ENCODE data around the gene PCBD1.

DNA sequence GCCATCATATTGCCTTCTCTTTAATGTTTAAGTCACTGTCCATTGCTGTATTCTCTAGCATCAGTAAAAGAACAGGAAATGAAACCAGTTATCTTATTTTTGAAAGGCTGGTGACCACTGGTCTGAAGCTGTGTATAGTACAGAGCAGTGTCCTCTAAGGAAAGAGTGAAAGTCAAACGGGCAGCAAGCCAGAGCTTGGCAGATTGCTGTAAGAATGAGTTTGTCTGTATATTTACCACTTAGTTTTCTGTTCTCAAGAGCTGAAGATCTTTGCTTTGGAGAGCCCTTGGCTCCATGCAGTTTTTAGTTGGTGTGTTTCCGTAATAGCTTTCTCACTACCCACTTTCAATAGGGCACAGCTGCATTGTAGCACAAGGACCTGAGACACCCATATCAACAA, 31.9 kb downstream of the PCBD1 start:
- TF ChIP-seq HOXA7 (CRISPR knock-in tag; IDR thresholded peaks at IDR 0.05) (no peak), POLR2A (IDR thresholded peaks at IDR 0.05; ENCODE audit: low read length) (no peak), KDM5A (IDR thresholded peaks at IDR 0.05) (no peak), MAZ (IDR thresholded peaks at IDR 0.05; ENCODE audit: borderline replicate concordance, low read depth, low read length) (no peak), CHD2 (IDR thresholded peaks at IDR 0.05; ENCODE audit: low read length, partially characterized antibody) (no peak), EP300 (IDR thresholded peaks at IDR 0.05) (no peak), JUNB (IDR thresholded peaks at IDR 0.05) (no peak)
- TF ChIP-seq, protein P1, sequence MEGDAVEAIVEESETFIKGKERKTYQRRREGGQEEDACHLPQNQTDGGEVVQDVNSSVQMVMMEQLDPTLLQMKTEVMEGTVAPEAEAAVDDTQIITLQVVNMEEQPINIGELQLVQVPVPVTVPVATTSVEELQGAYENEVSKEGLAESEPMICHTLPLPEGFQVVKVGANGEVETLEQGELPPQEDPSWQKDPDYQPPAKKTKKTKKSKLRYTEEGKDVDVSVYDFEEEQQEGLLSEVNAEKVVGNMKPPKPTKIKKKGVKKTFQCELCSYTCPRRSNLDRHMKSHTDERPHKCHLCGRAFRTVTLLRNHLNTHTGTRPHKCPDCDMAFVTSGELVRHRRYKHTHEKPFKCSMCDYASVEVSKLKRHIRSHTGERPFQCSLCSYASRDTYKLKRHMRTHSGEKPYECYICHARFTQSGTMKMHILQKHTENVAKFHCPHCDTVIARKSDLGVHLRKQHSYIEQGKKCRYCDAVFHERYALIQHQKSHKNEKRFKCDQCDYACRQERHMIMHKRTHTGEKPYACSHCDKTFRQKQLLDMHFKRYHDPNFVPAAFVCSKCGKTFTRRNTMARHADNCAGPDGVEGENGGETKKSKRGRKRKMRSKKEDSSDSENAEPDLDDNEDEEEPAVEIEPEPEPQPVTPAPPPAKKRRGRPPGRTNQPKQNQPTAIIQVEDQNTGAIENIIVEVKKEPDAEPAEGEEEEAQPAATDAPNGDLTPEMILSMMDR (IDR thresholded peaks at IDR 0.05), result no peak
- TF ChIP-seq, protein P2, sequence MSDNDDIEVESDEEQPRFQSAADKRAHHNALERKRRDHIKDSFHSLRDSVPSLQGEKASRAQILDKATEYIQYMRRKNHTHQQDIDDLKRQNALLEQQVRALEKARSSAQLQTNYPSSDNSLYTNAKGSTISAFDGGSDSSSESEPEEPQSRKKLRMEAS (IDR thresholded peaks at IDR 0.05), result no peak
- TF ChIP-seq, protein P3, sequence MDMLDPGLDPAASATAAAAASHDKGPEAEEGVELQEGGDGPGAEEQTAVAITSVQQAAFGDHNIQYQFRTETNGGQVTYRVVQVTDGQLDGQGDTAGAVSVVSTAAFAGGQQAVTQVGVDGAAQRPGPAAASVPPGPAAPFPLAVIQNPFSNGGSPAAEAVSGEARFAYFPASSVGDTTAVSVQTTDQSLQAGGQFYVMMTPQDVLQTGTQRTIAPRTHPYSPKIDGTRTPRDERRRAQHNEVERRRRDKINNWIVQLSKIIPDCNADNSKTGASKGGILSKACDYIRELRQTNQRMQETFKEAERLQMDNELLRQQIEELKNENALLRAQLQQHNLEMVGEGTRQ (IDR thresholded peaks at IDR 0.05), result no peak
